Stimulated activated CD8-positive, alpha-beta memory T cell treated with anti-CD3 and anti-CD28 coated beads, Interleukin-4, amount 100 ng/mL, for 4 hours (primary cell): ENCODE measurements around the gene P4HA1.
"Not testable (repeated sequence)": the region's sequence is repeated elsewhere in the genome, so short reads cannot be mapped to it uniquely, and the experiment has no call there.

Experiments
- DNase-seq, 2 donors: peaks; one replicate each; pipeline ENCODE4 v3.0.0-alpha.2; 2020; ENCODE audit warnings: low read depth in 2 of 2, low spot score in 1 of 2

P4HA1 gene

GRCh38 chr10:73096449-73097304 is at the start of gene P4HA1:
TSS of gene P4HA1 (minus strand) at chr10:73096866. CDS start at chr10:73074883, 21,983 bp downstream.
- peak; percentile 94 to 99 for DNase-seq

- no peak for DNase-seq
Observed at GRCh38 chr10:73141603-73142002, 44.9 kb upstream of the P4HA1 start.

GRCh38 chr10:73139251-73139650 is 42.6 kb upstream of the P4HA1 start:
- DNase-seq, result no peak

GRCh38 chr10:73136627-73137026 is 40.0 kb upstream of the P4HA1 start:
- no peak for DNase-seq

- DNase-seq, result no peak
Observed at GRCh38 chr10:73134727-73135126, 38.1 kb upstream of the P4HA1 start.

GRCh38 chr10:73131913-73132686 is 35.4 kb upstream of the P4HA1 start:
- no peak for DNase-seq

GRCh38 chr10:73131301-73131700 is 34.6 kb upstream of the P4HA1 start:
- no peak for DNase-seq

GRCh38 chr10:73126343-73126742 is 29.7 kb upstream of the P4HA1 start:
- DNase-seq, result no peak

- DNase-seq, result no peak
Observed at GRCh38 chr10:73119952-73120351, 23.3 kb upstream of the P4HA1 start.

GRCh38 chr10:73119457-73119856 is 22.8 kb upstream of the P4HA1 start:
- DNase-seq, result no peak

- DNase-seq, result no peak
Observed at GRCh38 chr10:73117976-73118743, 21.5 kb upstream of the P4HA1 start.

- DNase-seq, result no peak
Observed at GRCh38 chr10:73116017-73116416, 19.4 kb upstream of the P4HA1 start.

GRCh38 chr10:73113551-73113950 is 16.9 kb upstream of the P4HA1 start:
- DNase-seq, result no peak

- not testable (repeated sequence) for DNase-seq
Observed at GRCh38 chr10:73112032-73112431, 15.4 kb upstream of the P4HA1 start.

GRCh38 chr10:73110345-73110849 is 13.7 kb upstream of the P4HA1 start, which contains the start of gene NUDT13:
TSS of gene NUDT13 (plus strand) at chr10:73110455. CDS start at chr10:73114366, 3,911 bp downstream.
- peak in 1 of 2 donors; percentile 2 for DNase-seq

GRCh38 chr10:73109248-73109652 is 12.6 kb upstream of the P4HA1 start:
- DNase-seq, result not testable (repeated sequence)

- DNase-seq, result no peak
Observed at GRCh38 chr10:73106301-73106700, 9.6 kb upstream of the P4HA1 start.

GRCh38 chr10:73099141-73099540 is 2.5 kb upstream of the P4HA1 start:
- DNase-seq, result no peak

GRCh38 chr10:73097305-73097670 is 622 bp upstream of the P4HA1 start:
- no peak for DNase-seq

- DNase-seq, result peak; percentile 31 to 37
Observed at GRCh38 chr10:73096041-73096448, 621 bp downstream of the P4HA1 start.

- DNase-seq, result no peak
Observed at GRCh38 chr10:73095481-73096021, 1.1 kb downstream of the P4HA1 start.
